Measurements from ENCODE around the gene KCNQ5.

GRCh38 chr6:72946774-72947173 is 324.9 kb downstream of the KCNQ5 start:
- no peak for TF ChIP-seq CTCF (IDR thresholded peaks at IDR 0.05 in 2 of 3, conservative IDR thresholded peaks at IDR 0.05 in 1 of 3; ENCODE audit: control insufficient read depth in 2 of 3, extremely low read depth in 1 of 3, insufficient read depth in 1 of 3, low read depth in 3 of 3, low read length in 3 of 3)
- no peak for TF ChIP-seq SREBF2 (IDR thresholded peaks at IDR 0.05; ENCODE audit: low read length)

Measured in GM12878 (cell line).